IPS-15b (cell line): ENCODE data around the gene DCAF12.
A peak's percentile ranks its signal among the peaks of the same experiment; 100 is the strongest.

Experiments used
- H3K27me3 ChIP-seq: one replicate; pipeline ENCODE4 v1.6.1; 2013; ENCODE audit warnings: low read length; ENCODE audit not compliant: control insufficient read depth, insufficient read depth
- H3K36me3 ChIP-seq: one replicate; pipeline ENCODE4 v1.6.1; 2013; ENCODE audit warnings: low read length; ENCODE audit not compliant: control insufficient read depth, insufficient read depth
- H3K4me1 ChIP-seq: one replicate; pipeline ENCODE4 v1.6.1; 2013; ENCODE audit warnings: mild to moderate bottlenecking, low read length; ENCODE audit not compliant: control insufficient read depth, insufficient read depth
- H3K4me3 ChIP-seq: one replicate; pipeline ENCODE4 v1.5.1; 2013; ENCODE audit warnings: low read depth, low read length
- H3K9ac ChIP-seq: one replicate; pipeline ENCODE4 v1.6.1; 2013; ENCODE audit warnings: low read depth, mild to moderate bottlenecking, low read length
- H3K9me3 ChIP-seq: one replicate; pipeline ENCODE4 v1.6.1; 2013; ENCODE audit warnings: mild to moderate bottlenecking, low read length; ENCODE audit not compliant: control insufficient read depth, insufficient read depth

The DCAF12 gene

DNA sequence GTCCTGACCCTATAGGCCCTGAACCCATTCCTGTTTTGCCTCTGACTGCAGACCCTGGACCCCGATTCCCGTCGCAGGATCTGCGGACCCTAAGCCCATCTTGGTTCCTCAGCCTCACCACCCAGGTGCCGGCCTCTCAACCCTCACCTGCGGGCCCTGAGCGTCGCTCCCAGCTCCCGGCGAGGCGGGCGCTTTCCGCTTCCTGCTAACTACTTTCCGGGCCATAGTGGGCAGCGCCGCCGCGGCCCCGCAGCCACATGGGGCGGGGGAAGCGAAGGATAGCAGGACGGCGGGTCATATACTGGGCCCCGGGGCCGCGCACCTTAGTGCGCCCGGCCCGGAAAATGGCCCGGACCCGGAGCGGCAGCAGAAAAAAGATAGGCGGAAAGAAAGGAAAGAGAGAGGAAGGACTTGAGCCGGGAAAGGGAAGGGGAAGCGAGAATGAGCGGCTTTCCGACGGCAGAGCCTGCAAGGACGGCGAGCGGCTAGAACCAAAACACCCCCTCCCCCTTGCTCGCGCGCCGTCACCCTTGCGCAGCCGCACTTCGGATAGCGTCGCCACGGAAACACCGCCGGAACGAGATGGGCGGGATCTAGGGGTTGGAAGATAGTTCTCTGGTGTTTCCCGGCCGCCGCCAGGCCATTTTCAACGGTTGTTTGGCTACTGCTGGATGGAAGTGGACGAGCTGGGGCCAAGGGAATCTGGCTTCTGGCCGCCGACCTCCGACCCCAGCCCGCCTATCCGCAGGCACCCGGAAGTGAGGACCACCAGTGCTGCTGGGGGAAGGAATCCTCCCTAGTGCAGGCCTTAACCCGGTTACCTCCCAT lies at the start of gene DCAF12:
DCAF12 (minus strand) TSS at position 492 of the 828 bp plus-strand sequence; CDS start at position 225, 267 bp downstream.
- peak within 1 kb of the TSS; percentile 100 for H3K4me3 ChIP-seq
- H3K9me3 ChIP-seq: no peaks in the 10 kb centered on the region
- peaks cover 7% of the 10 kb centered on the region for H3K4me1 ChIP-seq
- H3K9ac ChIP-seq: peak within 1 kb of the TSS; percentile 94
- H3K27me3 ChIP-seq: no peaks in the 10 kb centered on the region
- H3K36me3 ChIP-seq: peaks cover 4% of the 10 kb centered on the region

DNA sequence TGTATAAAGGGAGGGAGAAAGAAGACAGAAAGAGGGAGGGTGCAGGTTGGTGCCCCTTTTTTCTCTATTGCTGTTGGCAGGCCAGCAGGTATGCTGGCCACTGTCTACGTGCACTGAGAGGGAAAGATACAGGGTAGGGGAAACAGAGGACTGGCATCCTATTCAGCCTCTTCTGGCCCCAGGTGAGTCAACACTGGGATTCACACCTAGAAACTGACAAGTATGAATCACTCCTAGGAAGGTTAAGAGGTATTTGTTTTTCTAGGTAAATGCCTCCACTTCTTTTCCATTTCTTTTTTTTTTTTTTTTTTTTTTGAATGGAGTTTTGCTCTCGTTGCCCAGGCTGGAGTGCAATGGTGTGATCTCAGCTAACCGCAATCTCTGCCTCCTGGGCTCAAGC lies 49.6 kb upstream of the DCAF12 start:
- Histone ChIP-seq H3K36me3 (no peaks in the 10 kb centered on the region), H3K4me1 (no peaks in the 10 kb centered on the region), H3K9me3 (no peaks in the 10 kb centered on the region), H3K27me3 (no peaks in the 10 kb centered on the region), H3K9ac (no peak overlapping the region), H3K4me3 (no peak overlapping the region)

DNA sequence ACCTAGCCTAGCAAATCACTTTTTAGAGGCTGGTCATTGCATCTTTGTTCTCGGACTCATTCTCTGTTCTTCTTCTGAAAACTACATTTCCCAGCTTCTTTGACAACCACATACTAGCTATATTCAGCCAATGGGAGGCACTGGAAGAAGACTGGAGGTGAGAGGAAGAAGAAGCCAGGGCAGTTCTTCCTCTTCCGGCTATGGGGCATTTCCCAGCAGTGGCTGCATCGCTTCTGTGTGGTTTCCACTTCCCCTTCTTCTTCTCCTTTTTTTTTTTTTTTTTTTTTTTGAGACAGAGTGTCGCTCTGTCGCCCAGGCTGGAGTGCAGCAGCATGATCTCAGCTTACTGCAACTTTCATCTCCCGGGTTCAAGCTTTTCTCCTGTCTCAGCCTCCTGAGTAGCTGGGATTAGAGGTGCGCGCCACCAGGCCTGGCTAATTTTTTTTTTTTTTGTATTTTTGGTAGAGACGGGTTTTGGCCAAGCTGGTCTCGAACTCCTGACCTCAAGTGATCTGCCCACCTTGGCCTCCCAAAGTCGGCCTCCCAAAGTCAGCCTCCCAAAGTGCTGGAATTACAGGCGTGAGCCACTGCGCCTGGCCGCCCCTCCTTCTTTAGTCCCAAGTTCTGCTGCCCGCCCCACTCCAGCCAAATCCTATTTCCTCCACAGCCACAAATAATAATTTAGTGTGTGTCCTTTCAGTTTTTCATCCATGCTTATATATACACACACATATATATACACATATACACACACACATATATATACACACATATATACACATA lies 45.4 kb upstream of the DCAF12 start:
- H3K4me1 ChIP-seq: no peaks in the 10 kb centered on the region
- H3K4me3 ChIP-seq: no peak overlapping the region
- no peaks in the 10 kb centered on the region for H3K36me3 ChIP-seq
- H3K9me3 ChIP-seq: no peaks in the 10 kb centered on the region
- no peaks in the 10 kb centered on the region for H3K27me3 ChIP-seq
- no peak overlapping the region for H3K9ac ChIP-seq

GRCh38 chr9:34170237-34170991 lies 43.9 kb upstream of the DCAF12 start:
- Histone ChIP-seq H3K36me3 (no peaks in the 10 kb centered on the region), H3K9me3 (no peaks in the 10 kb centered on the region), H3K4me3 (no peak overlapping the region), H3K27me3 (no peaks in the 10 kb centered on the region), H3K4me1 (no peaks in the 10 kb centered on the region), H3K9ac (no peak overlapping the region)

- Histone ChIP-seq H3K9ac (no peak overlapping the region), H3K9me3 (no peaks in the 10 kb centered on the region), H3K4me1 (no peaks in the 10 kb centered on the region), H3K27me3 (no peaks in the 10 kb centered on the region), H3K36me3 (no peaks in the 10 kb centered on the region), H3K4me3 (no peak overlapping the region)
Observed at GRCh38 chr9:34169125-34169524, 42.6 kb upstream of the DCAF12 start.

DNA sequence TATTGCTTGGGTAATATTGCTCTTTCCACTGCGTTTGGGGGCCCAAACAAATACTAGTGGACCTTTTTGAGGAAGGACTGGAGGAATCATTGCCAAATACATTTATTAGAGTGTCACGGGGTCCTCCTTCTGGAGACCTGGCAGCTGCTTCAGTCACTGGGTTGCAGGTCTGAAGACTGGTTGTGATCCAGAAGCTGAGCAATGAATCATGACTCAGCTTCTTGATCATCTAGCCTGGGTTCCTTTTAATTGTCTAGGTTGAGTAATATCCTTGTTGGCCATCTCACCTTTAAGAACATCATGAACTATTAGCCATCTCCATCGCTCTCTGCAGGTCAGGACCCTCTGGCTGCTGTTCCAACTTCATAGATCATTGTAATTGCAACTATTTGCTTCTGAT lies 36.9 kb upstream of the DCAF12 start:
- Histone ChIP-seq H3K4me1 (no peaks in the 10 kb centered on the region), H3K4me3 (no peak overlapping the region), H3K9ac (no peak overlapping the region), H3K27me3 (no peaks in the 10 kb centered on the region), H3K9me3 (no peaks in the 10 kb centered on the region), H3K36me3 (no peaks in the 10 kb centered on the region)

DNA sequence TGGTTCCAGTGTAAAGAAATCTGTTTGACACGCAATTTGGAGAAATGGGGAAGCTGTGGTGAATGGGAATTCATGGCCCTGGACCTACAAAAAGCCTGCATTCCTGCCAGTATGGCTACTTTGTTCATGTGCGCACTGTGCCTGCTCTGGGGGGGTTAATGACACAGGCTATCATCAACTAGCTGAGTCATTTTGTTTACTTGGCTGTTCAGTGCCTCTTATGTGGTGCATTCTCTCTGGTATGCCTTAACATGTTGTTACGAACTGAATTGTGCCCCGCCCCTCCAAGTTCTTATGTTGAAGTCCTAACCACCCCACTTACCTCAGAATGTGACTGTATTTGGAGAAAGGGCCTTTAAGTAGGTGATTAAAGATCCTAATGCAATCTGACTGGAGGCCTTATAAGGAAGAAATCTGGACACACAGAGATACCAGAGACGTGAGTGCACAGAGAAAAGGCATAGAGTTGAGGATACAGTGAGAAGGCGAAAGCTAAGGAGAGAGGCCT lies 31.9 kb upstream of the DCAF12 start:
- peaks cover 3% of the 10 kb centered on the region for H3K4me1 ChIP-seq
- no peak overlapping the region for H3K9ac ChIP-seq
- no peak overlapping the region for H3K4me3 ChIP-seq
- H3K36me3 ChIP-seq: no peaks in the 10 kb centered on the region
- no peaks in the 10 kb centered on the region for H3K9me3 ChIP-seq
- no peaks in the 10 kb centered on the region for H3K27me3 ChIP-seq

DNA sequence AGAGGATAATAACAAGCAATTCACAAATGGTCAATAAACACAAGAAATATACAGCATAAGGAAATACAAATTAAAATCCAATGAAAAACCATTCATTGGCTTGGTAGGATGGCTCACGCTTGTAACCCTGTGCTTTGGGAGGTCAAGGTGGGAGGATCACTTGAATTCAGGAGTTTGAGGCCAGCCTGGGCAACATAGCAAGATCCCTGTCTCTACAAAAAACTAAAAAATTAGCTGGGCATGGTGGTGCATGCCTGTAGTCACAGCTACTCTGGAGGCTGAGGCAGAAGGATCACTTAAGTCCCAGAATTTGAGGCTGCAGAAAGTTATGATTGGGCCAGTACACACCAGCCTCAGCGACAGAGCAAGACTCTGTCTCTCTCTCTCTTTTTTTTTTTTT lies 31.4 kb upstream of the DCAF12 start:
- Histone ChIP-seq H3K9ac (no peak overlapping the region), H3K36me3 (no peaks in the 10 kb centered on the region), H3K27me3 (no peaks in the 10 kb centered on the region), H3K4me3 (no peak overlapping the region), H3K9me3 (no peaks in the 10 kb centered on the region), H3K4me1 (peaks cover 3% of the 10 kb centered on the region)

- H3K36me3 ChIP-seq: no peaks in the 10 kb centered on the region
- H3K9ac ChIP-seq: no peak overlapping the region
- H3K9me3 ChIP-seq: no peaks in the 10 kb centered on the region
- H3K4me1 ChIP-seq: peaks cover 3% of the 10 kb centered on the region
- no peak overlapping the region for H3K4me3 ChIP-seq
- no peaks in the 10 kb centered on the region for H3K27me3 ChIP-seq
Observed at GRCh38 chr9:34157318-34157717, 30.8 kb upstream of the DCAF12 start.

DNA sequence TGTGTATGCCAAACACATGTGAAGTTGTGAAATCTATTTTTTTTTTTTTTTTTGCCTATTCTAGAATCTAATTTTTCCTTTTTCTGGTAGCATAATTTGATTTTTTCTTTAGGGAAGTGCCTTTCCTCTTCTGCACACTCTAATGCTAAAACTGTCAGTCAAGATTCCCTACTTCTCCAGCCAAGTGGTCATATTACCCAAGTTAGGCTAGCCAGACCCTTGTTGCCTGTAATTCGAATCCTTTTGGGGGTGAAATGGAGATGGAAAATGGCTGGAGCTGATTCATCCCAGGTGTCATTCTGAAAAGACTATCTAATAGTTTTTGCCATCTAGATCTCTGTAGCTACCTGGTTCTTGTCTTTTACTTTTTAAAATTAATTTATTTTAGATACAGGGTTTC lies 27.6 kb upstream of the DCAF12 start:
- Histone ChIP-seq H3K36me3 (no peaks in the 10 kb centered on the region), H3K9me3 (no peaks in the 10 kb centered on the region), H3K27me3 (no peaks in the 10 kb centered on the region), H3K4me1 (peaks cover 3% of the 10 kb centered on the region), H3K9ac (no peak overlapping the region), H3K4me3 (no peak overlapping the region)

GRCh38 chr9:34151398-34151797 lies 24.9 kb upstream of the DCAF12 start:
- H3K4me3 ChIP-seq: no peak overlapping the region
- H3K9me3 ChIP-seq: no peaks in the 10 kb centered on the region
- no peaks in the 10 kb centered on the region for H3K27me3 ChIP-seq
- H3K4me1 ChIP-seq: peaks cover 3% of the 10 kb centered on the region
- no peak overlapping the region for H3K9ac ChIP-seq
- H3K36me3 ChIP-seq: no peaks in the 10 kb centered on the region
